ENCODE data around the gene FYN.
A peak's percentile ranks its signal among the peaks of the same experiment; 100 is the strongest.

FYN gene

DNA sequence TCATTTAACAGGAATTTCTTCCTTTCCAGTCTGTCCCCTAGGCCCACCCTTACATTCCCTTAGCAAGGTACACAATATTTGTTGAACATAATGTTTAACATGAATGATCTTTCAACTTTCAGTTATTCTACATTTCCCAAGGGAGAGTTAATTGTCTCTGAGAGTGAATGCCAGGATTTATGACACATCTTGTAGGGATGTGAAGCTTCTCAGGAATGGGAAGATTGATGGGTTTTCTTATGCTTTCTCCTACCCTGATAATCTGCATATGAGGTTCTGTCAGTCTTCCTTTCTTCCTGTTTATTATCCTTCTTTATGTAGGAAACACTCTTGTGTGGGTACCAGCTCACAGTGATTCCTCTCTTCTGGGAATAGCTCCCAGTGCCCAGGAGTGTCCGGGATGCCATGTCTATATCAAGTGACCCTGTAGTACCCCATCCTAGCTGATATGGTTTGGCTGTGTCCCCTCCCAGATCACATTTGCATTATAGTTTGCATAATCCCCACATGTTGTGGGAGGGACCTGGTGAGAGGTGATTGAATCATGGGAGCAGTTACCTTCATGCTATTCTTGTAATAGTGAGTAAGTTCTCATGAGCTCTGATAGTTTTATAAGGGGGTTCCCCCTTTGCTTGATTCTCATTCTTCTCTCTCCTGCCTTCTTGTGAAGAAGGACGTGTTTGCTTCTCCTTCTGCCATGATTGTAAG, 7.1 kb upstream of the FYN start:
- no peak for DNase-seq

DNA sequence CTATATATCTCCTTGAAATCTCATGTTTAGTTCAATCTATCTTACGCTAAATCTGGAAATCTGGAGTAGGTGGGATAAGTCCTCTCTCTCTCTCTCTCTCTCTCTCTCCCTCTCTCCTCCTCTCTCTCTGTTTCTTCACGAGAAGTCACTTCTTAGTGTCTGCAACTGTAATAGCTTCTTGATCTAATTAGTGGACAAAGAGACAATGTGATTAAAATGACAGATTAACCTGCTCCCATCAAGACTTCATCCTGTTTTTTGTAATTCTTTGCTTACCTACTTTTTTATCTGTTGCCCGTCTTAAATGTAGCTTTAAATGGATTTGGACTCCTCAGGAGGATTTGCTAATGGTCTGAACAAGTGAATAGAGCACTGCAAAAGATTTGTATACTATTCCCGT, 2.5 kb upstream of the FYN start:
- no peak for DNase-seq

DNA sequence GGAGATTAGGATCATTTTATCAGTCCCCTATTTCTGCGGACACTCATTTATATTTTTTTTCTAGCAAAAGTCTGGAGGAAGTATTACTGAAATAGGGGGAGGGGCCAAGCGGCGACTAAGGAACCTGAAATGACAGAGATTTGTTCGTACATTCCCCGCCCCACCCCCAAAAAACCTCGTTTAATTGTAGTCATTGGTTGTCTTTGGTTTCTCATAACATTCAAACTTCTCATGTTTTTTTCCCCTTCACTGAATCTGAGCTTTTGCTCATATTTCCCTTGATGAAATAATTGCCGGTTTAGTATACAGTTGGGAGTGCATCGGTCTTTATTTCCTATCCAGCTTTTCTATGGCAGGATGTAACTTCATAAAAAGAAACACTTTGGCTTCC, 768 bp upstream of the FYN start:
- DNase-seq: no peak

DNA sequence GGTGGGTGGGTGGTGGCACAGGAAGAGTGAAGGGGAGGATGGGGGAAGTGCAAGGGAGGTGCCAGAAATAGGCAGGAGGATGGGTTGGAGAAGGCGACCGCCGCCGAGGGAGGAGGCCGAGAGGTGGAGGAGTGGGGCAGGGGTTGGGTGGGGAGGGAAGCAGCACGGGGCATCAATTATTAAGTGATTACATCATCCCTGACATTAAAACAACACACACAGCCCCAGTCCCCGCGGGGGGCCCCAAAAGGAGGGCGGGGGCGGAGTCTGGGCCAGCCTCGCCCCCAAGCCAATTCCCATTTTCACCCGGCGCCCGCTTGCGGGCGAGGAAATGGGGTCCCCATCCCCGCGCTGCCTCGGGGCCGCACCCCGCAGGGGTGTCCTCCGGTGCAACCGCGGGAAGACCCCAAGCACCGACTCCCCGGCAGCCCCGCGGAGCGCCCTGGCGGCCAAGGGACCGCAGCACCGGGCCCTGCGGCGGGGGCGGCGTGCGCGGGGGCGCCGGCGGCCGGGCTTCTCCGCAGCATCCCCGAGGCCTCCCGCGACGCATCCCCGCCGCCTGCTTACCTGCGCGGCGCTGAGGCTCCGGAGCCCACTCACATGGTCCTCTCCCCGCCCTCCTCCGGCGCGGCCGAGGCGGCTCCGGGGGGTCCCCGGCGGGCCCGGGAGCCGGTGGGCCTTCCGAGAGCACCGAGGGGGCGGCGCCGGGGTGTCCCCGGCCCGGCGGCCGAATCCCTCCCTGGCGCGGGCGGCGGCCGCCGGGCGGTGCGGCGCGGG, 663 bp downstream of the FYN start:
- no peak for DNase-seq

DNA sequence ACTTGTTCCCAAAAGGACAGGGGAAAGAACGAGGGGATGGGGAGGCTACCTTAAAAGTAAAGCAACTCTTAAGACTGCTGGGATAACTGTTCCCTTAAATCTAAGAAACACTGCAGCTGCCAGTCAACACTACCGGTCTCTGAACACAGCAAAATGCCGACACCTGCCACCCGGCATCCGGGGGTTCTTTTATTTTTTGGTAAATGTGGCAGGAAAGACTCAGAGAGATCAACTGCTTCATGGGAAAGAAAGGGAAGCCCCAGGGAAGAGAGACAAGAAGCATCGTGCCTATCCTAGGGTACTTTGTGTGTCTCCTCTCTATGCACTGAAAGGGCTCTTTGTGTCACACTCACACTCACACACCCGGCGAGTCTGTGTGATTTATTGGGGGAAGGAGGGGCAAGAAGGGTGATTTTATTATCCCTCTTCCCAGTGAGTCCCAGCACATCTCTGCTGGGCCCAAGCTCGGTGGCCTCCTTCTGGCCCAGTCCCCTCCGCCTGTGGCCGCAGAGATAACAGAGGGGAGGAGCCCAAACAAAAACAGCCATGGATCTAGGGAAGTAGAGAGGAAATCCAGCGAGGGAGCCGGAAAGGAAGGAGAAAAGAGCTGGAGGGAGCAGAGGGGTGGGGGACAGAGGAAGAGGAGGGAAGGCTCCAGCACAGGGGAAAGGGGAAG, 1.4 kb downstream of the FYN start:
- peak; percentile 30 for DNase-seq

DNA sequence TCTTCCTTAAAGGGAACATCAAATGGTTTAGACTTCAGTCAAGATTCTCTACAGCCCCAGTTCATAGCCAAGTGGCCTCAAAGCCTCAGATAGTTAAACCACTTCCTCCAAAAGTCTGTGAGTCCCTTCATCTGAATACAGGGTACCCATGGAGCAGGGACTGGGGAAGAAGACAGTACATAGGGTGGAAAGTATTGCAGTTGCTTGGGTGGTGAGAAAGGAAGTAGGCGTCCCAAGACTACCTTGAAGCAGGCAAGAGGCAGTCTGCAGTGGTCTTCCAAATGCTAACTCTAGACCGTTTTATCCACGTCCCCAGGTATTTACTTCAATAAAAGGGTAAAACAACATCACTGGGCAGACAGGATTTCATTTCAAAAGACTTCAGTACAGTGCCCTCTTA, 2.0 kb downstream of the FYN start:
- DNase-seq: no peak

DNA sequence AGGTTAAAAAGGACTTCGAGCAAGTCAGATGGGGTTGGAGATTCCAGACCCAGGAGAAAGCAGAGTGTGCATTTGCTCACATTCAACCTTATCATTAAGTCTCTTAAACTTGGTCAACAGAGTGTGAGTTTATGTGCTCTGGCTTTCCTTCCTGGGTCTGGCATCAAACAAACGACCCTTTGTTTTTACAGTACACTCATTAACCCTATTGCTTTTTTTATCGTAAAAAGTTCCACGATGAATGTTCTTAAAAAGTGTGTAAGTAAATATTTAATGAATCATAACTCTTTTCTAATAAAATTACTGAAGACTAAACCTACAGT, 2.5 kb downstream of the FYN start:
- no peak for DNase-seq

DNA sequence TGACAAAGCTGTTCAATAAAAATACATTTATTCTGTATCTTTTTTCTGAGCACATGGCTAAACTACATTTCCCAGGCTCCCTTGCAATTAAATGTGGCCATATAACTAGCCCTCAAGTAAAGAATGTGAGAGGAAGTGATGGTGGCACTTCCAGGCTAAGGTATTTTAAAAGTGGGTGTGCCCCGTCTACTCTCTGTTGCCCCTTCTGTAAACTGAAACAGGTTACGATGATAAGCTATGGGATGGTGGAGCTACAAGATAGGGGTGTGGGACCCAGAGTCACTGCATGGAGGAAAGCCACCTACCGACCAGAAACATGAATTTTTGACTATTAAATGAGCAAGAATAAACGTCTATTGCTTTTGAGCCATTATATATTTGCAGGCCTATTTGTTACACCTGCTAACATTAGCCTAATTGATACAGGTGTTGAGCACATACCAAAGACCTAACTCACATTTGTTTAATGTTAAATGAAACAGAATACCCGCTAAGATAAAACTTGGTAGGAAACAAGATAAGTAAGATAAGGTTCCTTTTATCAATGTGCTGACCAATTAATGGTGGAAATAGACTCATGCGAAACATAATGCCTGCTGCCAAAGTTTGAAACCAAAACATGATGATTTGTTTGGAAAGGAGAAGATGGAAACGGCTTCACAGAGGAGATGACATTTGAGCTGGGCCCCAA, 3.1 kb downstream of the FYN start:
- no peak for DNase-seq

DNA sequence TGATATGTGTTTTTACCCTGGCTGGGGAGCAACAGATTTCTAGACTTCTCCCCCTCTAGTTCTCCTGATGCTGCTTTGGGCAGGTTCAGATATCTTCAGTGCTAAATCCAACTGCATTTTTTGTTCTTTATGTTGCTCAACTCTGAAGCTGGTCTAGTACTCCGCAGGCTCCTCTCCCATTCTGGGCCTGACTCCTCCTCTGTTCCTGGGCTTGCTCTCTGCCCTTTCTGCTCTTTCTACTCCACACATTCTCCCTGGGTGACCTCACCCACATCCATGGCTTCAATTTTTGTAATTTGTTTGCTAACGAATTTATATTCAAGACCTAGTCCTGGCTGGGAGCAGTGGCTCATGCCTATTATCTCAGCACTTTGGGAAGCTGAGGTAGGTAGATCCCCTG, 6.4 kb downstream of the FYN start:
- DNase-seq: no peak

DNA sequence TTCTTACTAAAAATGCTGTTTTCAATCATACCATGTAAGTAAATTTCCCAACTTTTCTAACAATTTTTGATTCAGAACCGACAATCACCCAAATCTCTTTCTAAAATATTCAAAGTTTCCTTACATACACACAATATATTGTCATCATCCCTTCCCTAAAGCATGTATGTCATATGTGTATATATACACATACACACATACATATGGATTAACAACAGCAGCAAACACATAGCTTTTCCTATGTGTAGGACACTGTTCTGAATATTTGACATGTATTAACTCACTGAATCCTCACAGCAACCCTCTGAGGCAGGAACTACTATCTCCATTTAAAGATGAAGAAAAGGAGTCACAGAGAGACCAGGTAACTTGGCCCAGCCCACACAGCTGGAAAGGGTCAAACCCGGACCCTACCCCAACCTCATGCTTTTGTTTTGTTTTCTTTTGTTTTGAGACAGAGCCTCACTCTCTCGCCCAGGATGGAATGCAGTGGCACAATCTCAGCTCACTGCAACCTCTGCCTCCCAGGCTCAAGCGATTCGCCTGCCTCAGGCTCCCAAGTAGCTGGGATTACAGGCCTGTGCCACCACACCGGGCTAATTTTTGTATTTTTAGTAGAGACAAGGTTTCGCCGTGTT, 7.2 kb downstream of the FYN start:
- DNase-seq: no peak

DNA sequence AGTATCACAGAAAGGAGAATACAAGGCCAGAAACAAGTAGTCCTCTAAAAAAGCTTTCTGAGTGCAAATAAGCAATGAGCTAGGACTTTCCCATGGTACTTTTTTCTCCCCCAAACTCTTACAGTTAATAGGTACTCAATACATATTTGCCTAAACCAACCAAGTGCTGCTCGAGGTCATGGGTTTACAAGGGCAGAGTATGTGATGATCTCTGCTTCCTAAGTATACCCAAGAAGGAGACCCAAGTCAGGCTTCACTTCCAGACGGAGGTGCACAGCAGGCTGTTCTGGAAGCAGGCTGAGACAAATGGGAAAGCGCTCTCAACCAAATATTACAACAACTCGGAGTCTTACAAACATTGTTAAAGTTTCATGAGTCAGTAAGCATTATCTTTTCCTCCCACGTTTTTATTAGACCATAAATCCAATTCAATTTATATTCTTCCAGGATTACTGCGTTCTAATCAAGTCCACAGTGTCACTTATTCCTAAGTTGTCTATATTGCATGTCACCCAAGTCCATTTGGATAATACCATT, 8.1 kb downstream of the FYN start:
- DNase-seq: no peak

DNA sequence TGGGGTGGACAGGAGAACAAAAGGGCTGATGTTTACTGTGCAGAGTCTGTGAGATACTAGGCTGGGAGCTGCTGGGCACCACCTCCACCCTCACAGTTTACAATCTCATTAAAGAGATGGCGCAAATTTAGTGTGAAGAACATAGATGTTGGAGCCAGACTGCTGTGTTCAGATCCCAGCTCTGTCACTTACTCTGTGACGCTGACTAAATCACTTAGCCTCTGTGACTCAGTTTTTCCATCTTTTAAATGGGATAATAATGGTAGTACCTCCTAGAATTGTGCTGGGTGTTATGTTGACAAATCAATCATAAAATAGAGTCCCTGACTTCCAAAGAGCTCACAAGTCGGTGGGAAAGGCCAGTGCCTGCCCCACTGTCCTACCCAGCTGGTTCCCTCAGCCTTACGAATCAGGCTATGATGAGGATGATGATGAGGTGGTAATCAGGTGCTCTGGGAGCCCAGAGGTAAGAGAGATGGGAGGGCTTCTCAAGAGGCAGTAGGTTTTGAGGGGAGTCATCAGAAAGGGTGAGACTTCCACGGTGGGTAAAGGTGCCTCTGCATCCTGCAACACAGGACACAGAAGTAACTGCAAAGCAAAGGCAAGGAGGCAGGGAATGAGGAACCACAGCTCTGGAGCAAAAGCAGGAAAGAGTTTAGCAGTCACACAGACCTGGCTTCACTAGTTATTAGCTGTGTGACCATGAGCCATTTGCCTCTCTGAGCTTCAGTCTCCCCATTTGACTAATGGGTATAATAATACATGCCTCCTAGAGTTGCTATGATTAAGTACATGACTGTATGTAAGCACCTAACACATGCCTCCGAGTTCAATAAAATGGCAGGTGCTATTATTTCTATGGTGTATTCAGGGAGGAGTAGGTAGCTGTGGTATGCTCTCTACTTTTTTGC, 8.9 kb downstream of the FYN start:
- no peak for DNase-seq

DNA sequence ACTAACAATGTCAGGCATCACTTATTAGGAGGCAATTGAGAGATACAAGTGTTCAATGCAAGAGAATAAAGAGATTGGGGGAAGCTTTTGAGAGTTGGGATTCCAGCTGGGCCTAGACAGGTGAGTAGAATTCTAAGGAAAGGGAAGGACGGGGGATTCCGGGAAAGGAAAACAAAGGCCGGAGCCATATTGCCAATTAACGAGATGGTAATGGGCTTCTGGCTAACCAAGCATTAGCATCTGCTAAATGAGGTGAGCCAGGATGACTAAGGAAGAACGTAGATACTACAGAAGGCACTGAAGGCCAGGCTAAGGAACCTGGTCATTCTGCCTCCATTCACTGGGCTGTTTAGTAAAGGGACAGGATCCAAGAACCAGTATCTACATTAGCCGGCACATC, 10.5 kb downstream of the FYN start:
- no peak for DNase-seq

DNA sequence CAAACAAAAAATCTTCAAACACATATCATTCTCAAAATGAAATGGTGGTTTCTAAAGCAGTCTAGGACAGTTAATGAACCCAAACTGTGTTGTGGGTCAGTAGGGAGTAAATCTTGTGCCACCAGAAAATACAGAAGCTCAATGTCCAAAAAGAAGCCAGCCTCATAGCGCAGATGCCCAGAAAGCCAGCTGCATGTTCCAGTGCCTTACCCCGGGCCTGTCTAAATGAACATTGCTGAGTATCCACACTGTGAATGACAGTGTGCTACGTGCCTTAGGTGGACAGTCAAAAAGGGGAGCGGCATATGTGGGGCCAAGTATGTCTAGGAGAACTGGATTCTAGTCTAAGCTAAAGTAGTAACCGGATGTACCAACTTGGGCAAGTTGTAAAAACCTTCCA, 10.9 kb downstream of the FYN start:
- DNase-seq: no peak

DNA sequence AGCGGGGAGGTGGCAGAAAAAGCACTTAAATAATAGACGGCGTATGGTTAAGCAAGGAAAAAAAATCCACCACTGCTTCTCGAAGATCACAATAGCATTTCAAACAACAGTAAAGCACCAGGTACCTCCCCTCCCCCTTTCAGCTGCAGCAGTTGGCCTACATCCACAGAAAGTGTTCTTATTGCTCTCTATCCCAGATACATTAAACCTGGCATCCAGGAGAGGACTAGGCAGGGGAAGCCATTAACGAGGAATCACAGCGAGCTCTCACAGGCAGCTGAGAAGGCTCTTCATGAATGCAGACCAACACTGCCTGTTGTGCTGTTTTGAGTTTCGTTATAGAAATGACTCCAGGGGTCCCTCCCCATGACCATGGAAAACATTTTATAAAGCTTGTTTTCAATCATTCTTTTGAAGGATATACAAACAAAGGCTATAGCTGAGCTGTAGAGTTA, 11.8 kb downstream of the FYN start:
- DNase-seq: peak; percentile 85

DNA sequence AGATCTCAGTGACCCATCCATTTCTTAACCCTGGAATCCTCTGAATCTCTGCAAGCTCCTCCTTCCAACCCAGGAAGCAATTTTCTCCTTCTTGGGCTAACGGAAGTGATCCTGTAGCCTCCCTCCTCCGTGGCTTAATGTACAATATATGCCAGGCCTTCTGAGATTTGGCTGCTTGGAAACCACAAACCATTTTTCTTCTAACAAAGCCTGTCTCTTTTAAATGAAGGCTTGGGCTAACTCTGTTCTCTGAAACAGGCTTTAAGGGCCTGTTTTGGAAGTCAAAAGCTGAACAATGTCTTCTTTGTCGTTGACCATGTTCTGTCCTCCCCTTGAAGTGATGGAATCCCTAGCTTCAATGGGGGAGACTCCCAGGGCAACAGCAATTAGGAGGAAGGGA, 14.9 kb downstream of the FYN start:
- no peak for DNase-seq

DNA sequence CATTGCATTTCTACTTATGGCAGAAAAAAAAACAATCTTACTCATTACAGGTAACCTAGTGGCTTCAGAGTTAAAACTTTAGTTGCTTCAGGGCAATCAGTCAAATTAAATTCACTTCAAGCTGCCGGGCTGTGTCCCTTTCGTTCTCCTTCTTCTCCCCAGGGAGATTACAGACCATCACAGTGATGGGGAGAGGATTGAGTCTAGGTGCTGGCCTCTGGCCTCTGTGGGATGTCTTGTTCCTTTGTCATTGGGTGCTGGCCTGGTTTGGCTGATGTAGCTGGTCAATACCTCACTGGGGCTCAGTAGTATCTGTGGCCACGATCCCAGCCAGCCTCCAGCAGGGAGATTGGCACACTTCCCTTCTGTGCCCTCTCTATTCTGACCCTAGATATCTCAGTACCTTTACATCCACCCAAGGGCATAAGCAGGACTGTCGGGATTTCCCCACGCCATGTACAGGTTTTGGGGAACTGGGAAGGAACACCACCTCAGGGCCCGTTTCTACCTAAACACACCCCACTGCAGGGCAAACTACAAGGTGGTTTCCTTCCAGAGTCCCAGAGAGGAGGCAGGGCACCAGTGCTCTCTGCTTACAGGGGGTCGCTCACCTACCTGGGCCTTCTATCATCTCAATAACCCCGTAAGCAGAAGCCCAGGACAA, 15.4 kb downstream of the FYN start:
- no peak for DNase-seq

DNA sequence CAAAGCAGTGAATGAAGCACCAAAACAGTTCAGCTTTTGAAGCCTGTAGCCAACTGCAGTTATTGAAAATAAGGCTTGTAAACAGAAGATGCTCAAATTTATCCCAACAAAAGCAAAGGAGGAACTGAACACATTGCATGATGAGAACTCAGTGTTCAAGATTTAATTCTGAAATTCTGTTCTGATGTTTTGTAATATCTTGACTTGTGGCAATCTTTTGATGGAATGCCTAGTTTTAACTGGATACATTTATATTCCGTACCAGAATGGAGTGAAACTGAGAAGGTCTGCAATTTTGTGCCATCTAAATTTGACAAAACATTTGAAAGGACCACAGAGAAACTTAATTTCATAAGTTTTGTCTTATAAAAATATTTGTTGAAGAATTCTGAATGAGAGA, 17.5 kb downstream of the FYN start:
- DNase-seq: no peak

DNA sequence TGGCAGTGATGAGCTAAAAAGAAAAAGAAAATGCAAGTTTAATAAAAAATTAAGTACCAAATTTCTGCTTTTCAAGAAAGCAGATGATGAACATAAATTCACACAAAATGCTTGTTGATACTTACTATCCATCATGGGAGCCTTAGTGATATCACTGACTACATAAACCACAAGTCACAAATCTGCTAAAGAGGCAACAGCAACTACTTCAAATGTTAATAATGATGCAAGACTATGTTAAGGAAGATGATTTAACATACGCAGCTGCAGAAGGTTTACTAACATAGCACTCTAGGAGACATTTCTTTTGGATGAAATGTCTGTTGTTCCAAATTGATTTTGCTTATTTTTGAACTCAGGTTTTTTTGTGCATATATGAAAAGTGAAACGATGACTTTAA, 18.6 kb downstream of the FYN start:
- no peak for DNase-seq

DNA sequence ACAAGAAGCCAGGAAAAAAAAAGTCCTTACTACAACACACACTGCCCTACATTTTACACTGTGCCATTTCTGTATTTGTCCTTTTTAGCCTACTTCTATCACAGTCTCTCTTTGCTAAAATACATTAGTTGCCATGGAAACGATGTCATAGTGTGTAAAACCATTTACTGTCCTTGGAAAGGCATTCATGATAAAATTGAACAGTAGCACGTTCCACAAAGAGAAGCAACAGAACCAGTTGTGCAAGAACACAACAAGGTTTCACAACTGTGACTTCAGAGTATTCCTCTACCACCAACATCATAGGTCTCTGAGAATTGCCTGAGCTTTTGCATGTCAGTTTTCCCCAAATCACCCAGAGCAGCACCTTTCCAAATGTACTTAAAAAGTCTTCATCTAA, 20.5 kb downstream of the FYN start:
- no peak for DNase-seq

DNA sequence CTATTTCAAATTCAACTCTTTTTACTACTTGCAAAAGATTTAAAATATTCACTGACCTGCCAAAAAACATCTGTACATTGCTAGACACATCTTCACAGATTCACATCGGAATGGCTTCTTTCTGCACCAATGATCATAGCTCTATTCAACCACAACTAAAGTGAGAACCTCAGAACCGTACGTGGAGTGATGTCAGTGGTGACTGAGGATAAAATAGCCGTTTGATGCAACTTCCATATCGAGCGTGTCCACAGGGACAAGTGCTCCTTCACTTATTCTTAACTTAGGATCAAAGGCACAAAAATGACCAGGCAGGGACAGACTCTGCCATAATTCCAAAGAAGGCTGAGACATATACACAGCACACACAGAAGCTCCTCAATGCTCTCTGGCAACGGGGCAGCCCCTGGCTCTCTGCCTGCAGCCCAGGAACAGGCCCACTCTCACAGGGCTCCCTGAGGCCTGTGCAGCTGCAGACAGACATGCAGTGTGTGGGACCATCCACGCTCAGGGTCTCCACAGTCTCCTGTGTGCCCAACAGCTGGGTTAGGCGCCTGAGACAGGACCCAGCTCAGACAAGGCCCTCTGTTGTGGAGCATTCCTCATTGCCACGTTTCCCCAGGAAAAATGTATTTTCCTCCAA, 22.8 kb downstream of the FYN start:
- DNase-seq: no peak
